ENCODE measurements around the gene RARRES2. TPM values are rescaled to one million over a fixed set of nuclear protein-coding genes. Genes with fewer than 3 reads are reported as not detected.

RARRES2 gene
- polyA plus RNA-seq, 1 donor: 60.4 TPM

- no peak for DNase-seq
Measured at GRCh38 chr7:150376560-150376959, 35.1 kb upstream of the RARRES2 start.

GRCh38 chr7:150375662-150376521, 34.5 kb upstream of the RARRES2 start:
- DNase-seq: no peak

GRCh38 chr7:150374472-150374871, 33.0 kb upstream of the RARRES2 start:
- DNase-seq: no peak

GRCh38 chr7:150374026-150374425, 32.6 kb upstream of the RARRES2 start:
- DNase-seq: no peak

- no peak for DNase-seq
Measured at GRCh38 chr7:150373049-150373801, 31.8 kb upstream of the RARRES2 start.

GRCh38 chr7:150372271-150373048, 31.0 kb upstream of the RARRES2 start:
- DNase-seq: no peak

GRCh38 chr7:150371996-150372270, 30.5 kb upstream of the RARRES2 start:
- DNase-seq: no peak

- DNase-seq: no peak
Measured at GRCh38 chr7:150371131-150371995, 29.9 kb upstream of the RARRES2 start.

GRCh38 chr7:150370612-150371071, 29.2 kb upstream of the RARRES2 start:
- no peak for DNase-seq

GRCh38 chr7:150369748-150370501, 28.5 kb upstream of the RARRES2 start:
- no peak for DNase-seq

GRCh38 chr7:150368884-150369747, 27.7 kb upstream of the RARRES2 start:
- DNase-seq: peak; percentile 48

- peak; percentile 91 for DNase-seq
Measured at GRCh38 chr7:150368096-150368883, 26.9 kb upstream of the RARRES2 start, which contains the start of gene REPIN1. Gene REPIN1 (plus strand): TSS chr7:150368822. CDS start chr7:150369712, 890 bp downstream.

- DNase-seq: no peak
Measured at GRCh38 chr7:150367677-150368095, 26.3 kb upstream of the RARRES2 start.

GRCh38 chr7:150365673-150366398, 24.4 kb upstream of the RARRES2 start:
- no peak for DNase-seq

- no peak for DNase-seq
Measured at GRCh38 chr7:150365194-150365593, 23.8 kb upstream of the RARRES2 start.

GRCh38 chr7:150363872-150364271, 22.4 kb upstream of the RARRES2 start:
- DNase-seq: no peak

- DNase-seq: no peak
Measured at GRCh38 chr7:150363370-150363769, 21.9 kb upstream of the RARRES2 start.

- no peak for DNase-seq
Measured at GRCh38 chr7:150361807-150362621, 20.6 kb upstream of the RARRES2 start.

All from hindlimb muscle (tissue), 1 donor.